HFFc6 (cell line): Measurements from ENCODE around the gene ZNF273. TPM values are rescaled to one million over a fixed set of nuclear protein-coding genes. Genes with fewer than 3 reads are reported as not detected.

Experiments
- DNase-seq: peaks from one replicate; pipeline ENCODE4 v3.0.0-alpha.2; 2018
- H3K27ac Mint-ChIP-seq: 2 replicates; pipeline ENCODE4 v1.8.0; 2020; ENCODE audit warnings: mild to moderate bottlenecking, mixed read lengths
- H3K27me3 Mint-ChIP-seq: 2 replicates; pipeline ENCODE4 v1.8.0; 2021; ENCODE audit warnings: mild to moderate bottlenecking, moderate library complexity, mixed read lengths; ENCODE audit not compliant: insufficient read depth
- H3K36me3 Mint-ChIP-seq: 2 replicates; pipeline ENCODE4 v1.8.0; 2021; ENCODE audit warnings: low read depth, mixed read lengths
- H3K4me1 Mint-ChIP-seq: 2 replicates; pipeline ENCODE4 v1.8.0; 2020; ENCODE audit warnings: low read depth, mixed read lengths
- H3K4me3 Mint-ChIP-seq: 2 replicates; pipeline ENCODE4 v1.8.0; 2020; ENCODE audit warnings: mild to moderate bottlenecking, moderate library complexity, mixed read lengths
- H3K9me3 Mint-ChIP-seq: 2 replicates; pipeline ENCODE4 v1.8.0; 2020; ENCODE audit warnings: mild to moderate bottlenecking, mixed read lengths
- total RNA-seq, 6 experiments: library from RNA; stranded (reverse); fragmentation: NEBNext Ultra II Directional; extraction: Animal tissue kit (Norgen Biotek cat#: 25700); gene quantifications; 2 replicates in 1 of 6; 3 replicates in 5 of 6; pipeline ENCODE4 v1.2.3, GENCODE V29; 2021
- TF ChIP-seq, protein P1 (sequence below): fragments of 200-600 bp; sonication (generic); IDR thresholded peaks from 2 replicates; pipeline ENCODE4 v1.5.0; 2021; ENCODE audit warnings: antibody characterized with exemption, mild to moderate bottlenecking

Gene ZNF273
- total RNA-seq, 6 experiments from 2014 or later, result 1.2 to 2.5 (median 2.0) TPM

- H3K27ac Mint-ChIP-seq, result no peak overlapping the region
- TF ChIP-seq, protein P1, sequence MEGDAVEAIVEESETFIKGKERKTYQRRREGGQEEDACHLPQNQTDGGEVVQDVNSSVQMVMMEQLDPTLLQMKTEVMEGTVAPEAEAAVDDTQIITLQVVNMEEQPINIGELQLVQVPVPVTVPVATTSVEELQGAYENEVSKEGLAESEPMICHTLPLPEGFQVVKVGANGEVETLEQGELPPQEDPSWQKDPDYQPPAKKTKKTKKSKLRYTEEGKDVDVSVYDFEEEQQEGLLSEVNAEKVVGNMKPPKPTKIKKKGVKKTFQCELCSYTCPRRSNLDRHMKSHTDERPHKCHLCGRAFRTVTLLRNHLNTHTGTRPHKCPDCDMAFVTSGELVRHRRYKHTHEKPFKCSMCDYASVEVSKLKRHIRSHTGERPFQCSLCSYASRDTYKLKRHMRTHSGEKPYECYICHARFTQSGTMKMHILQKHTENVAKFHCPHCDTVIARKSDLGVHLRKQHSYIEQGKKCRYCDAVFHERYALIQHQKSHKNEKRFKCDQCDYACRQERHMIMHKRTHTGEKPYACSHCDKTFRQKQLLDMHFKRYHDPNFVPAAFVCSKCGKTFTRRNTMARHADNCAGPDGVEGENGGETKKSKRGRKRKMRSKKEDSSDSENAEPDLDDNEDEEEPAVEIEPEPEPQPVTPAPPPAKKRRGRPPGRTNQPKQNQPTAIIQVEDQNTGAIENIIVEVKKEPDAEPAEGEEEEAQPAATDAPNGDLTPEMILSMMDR, result no peak
- DNase-seq, result no peak
- no peak overlapping the region for H3K4me3 Mint-ChIP-seq
- peaks cover 46% of the 10 kb centered on the region for H3K9me3 Mint-ChIP-seq
- H3K27me3 Mint-ChIP-seq, result peaks cover 15% of the 10 kb centered on the region
- no peaks in the 10 kb centered on the region for H3K4me1 Mint-ChIP-seq
- H3K36me3 Mint-ChIP-seq, result peaks cover 20% of the 10 kb centered on the region; the same call in 1 of the 2 replicates
Observed at GRCh38 chr7:64884085-64884912, 18.8 kb upstream of the ZNF273 start.

- DNase-seq, result no peak
- no peak overlapping the region for H3K4me3 Mint-ChIP-seq
- H3K27ac Mint-ChIP-seq, result no peak overlapping the region
- TF ChIP-seq, protein P1, result no peak
- H3K36me3 Mint-ChIP-seq, result peaks cover 20% of the 10 kb centered on the region; the same call in 1 of the 2 replicates
- H3K4me1 Mint-ChIP-seq, result no peaks in the 10 kb centered on the region
- H3K9me3 Mint-ChIP-seq, result peaks cover 39% of the 10 kb centered on the region
- H3K27me3 Mint-ChIP-seq, result peaks cover 17% of the 10 kb centered on the region
Observed at GRCh38 chr7:64884913-64885370, 18.1 kb upstream of the ZNF273 start.

GRCh38 chr7:64885520-64886240, 17.4 kb upstream of the ZNF273 start:
- no peak for DNase-seq
- Mint-ChIP-seq H3K36me3 (peaks cover 20% of the 10 kb centered on the region; the same call in 1 of the 2 replicates), H3K9me3 (peaks cover 32% of the 10 kb centered on the region), H3K27ac (no peak overlapping the region), H3K27me3 (peaks cover 23% of the 10 kb centered on the region), H3K4me3 (no peak overlapping the region), H3K4me1 (no peaks in the 10 kb centered on the region)
- TF ChIP-seq, protein P1, result no peak

- no peak for DNase-seq
Observed at GRCh38 chr7:64886956-64887545, 16.0 kb upstream of the ZNF273 start.

More at GRCh38 chr7:64886956-64887545, 16.0 kb upstream of the ZNF273 start:
- TF ChIP-seq, protein P1, result no peak
- Mint-ChIP-seq H3K27me3 (peaks cover 23% of the 10 kb centered on the region), H3K4me1 (no peaks in the 10 kb centered on the region), H3K4me3 (no peak overlapping the region), H3K27ac (no peak overlapping the region), H3K9me3 (peaks cover 18% of the 10 kb centered on the region), H3K36me3 (peaks cover 20% of the 10 kb centered on the region; the same call in 1 of the 2 replicates)
